GM12872 (cell line): Measurements from ENCODE around the gene AUTS2.

ENCODE experiments used
- CTCF ChIP-seq: IDR thresholded peaks from 3 replicates; pipeline ENCODE4 v1.5.1; 2011; ENCODE audit warnings: low read depth, mild to moderate bottlenecking, low read length, moderate library complexity; ENCODE audit not compliant: insufficient read depth

AUTS2 gene

GRCh38 chr7:69625238-69625637, 27.0 kb downstream of the AUTS2 start:
- no peak for TF ChIP-seq CTCF

GRCh38 chr7:69625798-69626197, 27.5 kb downstream of the AUTS2 start:
- no peak for TF ChIP-seq CTCF

- TF ChIP-seq CTCF: no peak
These were observed 32.0 kb downstream of the AUTS2 start for GRCh38 chr7:69630292-69630691.

- TF ChIP-seq CTCF: no peak
These were observed 32.9 kb downstream of the AUTS2 start for GRCh38 chr7:69631131-69631530.

- no peak for TF ChIP-seq CTCF
These were observed 34.0 kb downstream of the AUTS2 start for GRCh38 chr7:69632280-69632679.

- TF ChIP-seq CTCF: no peak
These were observed 35.0 kb downstream of the AUTS2 start for GRCh38 chr7:69633122-69633831.

- no peak for TF ChIP-seq CTCF
These were observed 37.4 kb downstream of the AUTS2 start for GRCh38 chr7:69635555-69636185.
